Muscle of arm (tissue), 12 donors: ENCODE data around the gene UBE2N. TPM values are rescaled to one million over a fixed set of nuclear protein-coding genes. Genes with fewer than 3 reads are reported as not detected.
A peak's percentile ranks its signal among the peaks of the same experiment; 100 is the strongest.
"Not testable (repeated sequence)": the region's sequence is repeated elsewhere in the genome, so short reads cannot be mapped to it uniquely, and the experiment has no call there.

Experiments used
- DNase-seq: peaks from one replicate; pipeline ENCODE4 v3.0.0-alpha.2; 2013
- polyA plus RNA-seq, 12 donors: library from polyadenylated mRNA; unstranded; fragments of 120-200 nt; gene quantifications; one replicate each; pipeline ENCODE4 v1.2.1, GENCODE V29; 2013; ENCODE audit not compliant: insufficient read length in 12 of 12

The UBE2N gene
- polyA plus RNA-seq, 12 donors = 84.9 to 128 (median 106) TPM; not detected in 1

DNA sequence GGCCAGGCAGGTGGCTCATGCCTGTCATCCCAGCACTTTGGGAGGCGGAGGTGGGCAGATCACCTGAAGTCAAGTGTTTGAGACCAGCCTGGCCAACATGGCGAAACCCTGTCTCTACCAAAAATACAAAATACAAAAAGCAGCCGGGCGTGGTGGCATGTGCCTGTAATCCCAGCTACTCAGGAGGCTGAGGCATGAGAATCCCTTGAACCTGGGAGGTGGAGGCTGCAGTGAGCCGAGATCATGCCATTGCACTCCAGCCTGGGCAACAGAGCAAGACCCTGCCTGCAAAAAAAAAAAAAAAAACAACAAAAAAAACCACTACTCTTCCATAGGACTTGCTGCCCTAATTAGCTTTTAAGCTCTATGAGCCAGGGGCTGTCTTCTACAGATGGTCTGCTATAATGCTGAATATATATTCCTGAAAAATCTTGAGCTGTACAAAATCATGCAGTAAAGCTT, 59.7 kb downstream of the UBE2N start:
- not testable (repeated sequence) for DNase-seq

DNA sequence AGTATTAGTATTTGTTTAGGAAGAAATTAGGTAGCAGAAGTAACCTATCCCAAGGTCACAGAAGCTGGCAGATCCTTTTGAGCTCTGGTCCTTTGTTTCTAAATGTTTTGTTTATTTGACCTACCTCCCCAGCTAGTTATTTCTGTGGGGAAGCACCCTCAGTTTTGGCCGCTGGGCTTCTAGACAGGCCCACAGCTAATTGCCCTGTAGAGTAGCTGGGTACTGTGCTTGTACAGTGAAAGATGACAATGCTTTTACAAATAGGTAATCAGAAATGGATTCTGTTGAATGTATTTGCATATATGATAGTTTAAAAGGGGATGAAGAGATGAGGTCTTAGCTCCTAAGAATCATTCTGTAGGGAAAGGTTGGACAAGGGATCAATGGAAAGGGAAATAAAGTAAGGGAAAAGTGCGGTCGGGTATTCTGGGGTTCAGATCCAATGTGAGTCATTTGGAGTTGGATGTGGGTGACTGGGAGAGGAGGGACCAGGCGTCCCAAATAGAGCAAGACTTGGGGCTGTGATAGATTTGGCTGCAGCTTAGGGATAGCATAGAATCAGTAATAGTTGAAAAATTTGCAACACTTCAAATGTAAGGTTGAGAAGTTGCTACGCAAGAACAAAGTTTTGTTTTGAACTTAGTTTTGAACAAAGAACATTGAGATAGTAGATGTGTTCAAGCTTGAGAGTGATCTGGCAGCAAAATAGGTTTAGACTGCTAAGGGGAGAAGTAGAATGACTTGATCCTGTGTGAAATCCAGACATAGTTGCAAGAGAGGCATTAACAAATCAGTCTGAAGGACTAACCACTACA, 60.4 kb downstream of the UBE2N start:
- no peak for DNase-seq

DNA sequence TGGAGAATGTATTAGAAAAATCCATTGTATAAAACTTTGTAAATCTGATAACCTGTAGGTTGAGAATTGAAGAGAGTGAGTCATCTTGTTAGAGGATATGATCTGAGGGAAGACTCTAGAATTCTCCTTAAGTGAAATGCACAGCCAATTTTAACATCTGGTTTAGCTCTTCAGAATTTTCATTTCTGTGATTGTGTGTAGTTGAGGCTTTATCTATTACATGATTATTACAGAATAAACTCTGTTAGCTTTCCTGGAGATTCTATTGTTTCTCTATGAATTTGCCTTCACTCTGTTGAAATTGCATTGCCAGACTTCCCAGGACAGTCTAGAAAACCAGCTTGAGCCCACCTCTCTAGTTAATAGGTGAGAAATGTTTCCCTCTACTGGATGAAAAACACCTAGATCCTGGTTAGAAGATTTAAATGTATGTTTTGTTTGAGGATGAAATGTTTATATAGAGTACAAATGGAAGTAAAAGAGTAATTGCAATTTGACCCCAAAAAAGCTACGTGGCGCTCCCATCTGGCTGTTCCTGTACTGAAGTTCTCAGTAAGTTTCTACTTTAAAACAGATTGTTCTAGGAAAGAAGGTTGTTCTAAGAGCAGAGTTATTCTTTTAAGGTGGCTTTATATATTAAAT, 61.1 kb downstream of the UBE2N start:
- DNase-seq = peak; percentile 47

GRCh38 chr12:93379981-93380361, 61.8 kb downstream of the UBE2N start:
- DNase-seq = peak; percentile 46

DNA sequence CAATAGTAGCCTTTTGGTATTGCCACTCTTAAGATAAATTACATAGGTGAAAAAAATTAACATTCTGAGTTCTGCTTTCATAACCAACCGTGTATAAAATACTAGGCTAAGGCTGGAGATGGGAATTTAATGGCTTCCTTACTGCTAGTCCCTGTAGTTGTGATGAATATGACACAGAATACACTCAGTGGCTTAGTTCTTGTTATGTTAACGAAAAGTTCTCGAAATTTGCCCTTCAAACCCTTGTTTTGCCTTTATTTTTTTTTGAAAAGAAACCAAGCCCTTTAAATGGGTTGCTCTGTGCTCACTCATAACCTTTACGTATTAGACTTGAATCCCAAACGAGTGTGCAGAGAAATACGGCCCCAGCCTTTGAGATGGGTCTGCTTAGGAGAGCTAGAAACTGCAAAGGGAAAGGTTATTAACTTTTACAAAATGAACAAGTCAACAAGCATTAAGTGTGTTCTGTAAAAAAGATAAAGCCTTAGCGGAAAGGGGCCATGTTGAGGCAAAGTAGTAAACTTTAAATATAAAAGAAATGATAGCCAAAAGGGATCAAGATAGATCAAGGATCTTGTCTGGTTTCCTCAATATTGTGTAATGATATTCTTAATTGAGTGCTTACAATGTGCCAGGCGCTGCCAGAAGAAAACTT, 62.3 kb downstream of the UBE2N start:
- peak; percentile 51 for DNase-seq

GRCh38 chr12:93378998-93379325, 62.8 kb downstream of the UBE2N start:
- no peak for DNase-seq

DNA sequence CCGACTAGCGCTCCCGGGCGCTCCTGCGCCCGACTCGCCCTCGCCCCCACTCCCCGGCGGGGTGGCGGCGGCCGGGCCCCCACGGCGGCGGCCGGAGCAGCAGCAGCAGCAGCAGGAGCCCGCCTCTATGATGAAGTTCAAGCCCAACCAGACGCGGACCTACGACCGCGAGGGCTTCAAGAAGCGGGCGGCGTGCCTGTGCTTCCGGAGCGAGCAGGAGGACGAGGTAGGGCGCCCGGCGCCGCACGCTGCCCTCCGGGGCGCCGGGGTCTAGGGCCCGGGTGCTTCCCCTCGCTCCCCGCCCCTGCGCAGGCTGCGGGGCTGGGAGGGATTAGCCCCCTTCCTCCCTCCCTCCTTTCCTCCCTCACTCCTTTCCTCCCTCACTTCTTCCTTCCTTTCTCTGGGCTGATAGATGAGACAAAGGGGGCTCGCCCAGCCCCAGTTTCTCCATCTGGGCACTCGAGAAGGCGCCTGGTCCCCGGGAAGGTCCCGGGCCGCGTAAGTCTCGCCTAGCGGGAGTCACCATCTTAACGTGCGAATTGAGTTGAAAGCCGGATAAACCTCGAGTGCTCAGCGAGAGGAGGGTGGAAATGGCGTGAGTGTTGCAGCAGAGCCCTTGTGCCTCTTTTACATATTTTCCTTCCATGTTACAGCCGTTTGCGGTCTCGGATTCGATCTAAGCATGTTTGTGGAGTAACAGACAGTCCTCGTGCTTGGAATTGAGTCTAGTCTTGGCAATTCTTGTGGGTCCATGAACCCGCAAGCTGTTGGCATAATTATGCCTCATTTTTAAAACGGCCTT, 63.4 kb downstream of the UBE2N start:
- peak; percentile 77 for DNase-seq

- peak; percentile 98 for DNase-seq
Observed at GRCh38 chr12:93377252-93378195, 64.2 kb downstream of the UBE2N start, which contains the start of gene NUDT4. Gene NUDT4, plus strand, starts transcription at chr12:93377925. Its CDS starts 398 bp downstream, at chr12:93378323.

DNA sequence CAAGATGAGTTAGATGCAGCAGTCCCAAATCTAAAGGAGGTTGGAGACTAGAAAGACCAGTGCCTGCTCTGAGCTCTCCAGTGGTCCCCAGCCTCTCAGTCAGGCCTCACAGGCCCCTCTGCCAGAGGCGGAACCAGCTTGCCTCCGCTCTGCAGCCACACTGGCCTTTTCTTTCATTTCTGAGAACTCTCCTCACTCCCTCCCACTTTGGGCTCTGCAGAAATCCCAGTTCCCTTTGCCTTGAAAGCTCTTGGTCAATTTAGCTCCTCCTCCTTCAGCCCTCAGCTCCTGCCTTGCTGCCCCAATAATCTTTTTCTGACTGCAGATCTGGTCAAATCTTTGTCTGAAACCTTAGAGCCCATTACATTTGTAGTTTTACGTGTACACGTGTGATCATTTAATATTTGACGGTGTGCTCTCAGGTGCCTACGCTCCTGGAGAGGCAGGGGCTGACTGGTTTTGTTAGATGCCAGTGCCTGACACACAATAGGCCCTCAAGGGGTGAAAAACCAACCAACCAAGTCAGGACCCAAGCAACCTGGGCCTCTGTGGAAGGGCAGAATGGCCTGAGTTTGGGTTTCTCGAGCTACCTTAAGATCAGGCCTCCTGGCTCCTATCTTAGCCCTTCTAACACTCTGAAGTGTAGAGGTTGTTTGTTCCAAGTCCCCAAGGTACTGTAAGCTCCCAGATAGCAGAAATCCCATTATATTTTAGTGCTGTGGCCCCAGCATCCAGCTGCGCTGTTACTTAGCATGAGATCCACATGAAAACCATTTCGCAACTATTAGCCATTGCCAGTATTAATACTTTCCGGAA, 65.1 kb downstream of the UBE2N start:
- DNase-seq = peak; percentile 20

DNA sequence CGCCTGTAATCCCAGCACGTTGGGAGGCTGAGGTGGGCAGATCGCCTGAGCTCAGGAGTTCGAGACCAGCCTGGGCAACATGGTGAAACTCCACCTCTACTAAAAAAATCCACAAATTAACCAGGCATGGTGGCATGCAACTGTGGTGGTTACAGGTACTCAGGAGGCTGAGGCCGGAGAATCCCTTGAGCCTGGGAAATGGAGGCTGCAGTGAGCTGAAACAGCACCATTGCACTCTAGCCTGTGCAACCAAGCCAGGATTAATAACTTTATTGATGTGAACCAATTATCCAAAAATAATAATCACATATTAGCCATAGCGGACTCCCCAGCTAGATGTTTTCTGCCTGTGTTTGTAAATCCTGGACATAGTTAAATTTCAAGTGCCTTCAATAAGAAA, 65.8 kb downstream of the UBE2N start:
- DNase-seq = no peak

GRCh38 chr12:93373961-93374656, 67.6 kb downstream of the UBE2N start:
- no peak for DNase-seq

- DNase-seq = no peak
Observed at GRCh38 chr12:93370947-93371346, 70.8 kb downstream of the UBE2N start.

DNA sequence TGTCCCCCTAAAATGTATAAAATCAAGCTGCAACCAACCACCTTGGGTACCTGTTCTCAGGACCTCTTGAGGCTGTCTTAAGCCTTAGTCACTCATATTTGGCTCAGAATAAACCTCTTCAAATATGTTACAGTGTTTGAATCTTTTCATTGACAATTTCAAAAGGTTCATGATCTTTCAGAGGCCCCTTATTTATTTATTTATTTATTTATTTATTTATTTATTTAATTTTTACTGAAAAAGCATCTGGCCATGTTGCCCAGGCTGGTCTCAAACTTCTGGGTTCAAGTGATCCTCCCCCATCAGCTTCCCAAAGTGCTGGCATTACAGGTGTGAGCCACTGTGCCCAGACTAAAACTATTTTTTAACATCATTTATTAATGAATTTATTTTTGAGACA, 72.2 kb downstream of the UBE2N start:
- DNase-seq = no peak

DNA sequence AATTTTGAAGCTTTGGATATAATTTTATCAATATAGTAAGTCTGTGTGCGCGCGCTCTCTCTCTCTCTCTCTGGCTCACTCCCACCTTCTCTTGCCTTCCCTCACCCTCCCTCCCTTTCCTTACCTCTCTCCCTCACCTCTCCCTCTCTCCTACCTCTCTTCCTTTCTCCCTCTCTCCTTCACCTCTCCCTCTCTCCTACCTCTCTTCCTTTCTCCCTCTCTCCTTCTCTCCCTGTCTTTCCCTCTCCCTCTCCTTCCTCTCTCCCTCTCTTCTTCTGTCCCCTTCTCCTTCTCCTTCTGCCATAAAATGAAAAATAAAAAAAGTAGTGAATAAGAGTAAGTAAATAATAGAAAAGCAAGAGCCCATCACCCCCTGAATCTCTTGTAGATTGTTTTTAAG, 73.0 kb downstream of the UBE2N start:
- DNase-seq = no peak

DNA sequence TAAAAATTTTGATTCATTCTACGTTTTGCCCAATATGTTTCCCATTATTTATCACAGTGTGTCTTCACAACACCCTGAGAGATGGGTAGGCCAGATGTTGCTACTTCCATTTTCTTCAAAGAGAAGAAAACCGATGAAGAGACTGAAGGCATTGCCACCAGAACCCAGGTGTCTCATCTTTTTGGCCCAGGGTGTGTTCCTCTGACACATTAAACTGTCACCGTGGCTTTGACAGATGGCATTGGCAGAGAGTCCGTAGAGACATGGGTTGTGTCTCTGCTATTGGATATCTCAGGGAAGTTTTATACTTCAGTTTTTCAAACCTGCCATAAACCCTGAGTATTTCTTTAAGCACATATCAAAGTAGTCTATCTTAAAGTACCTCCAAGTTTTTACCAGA, 75.3 kb downstream of the UBE2N start:
- no peak for DNase-seq

DNA sequence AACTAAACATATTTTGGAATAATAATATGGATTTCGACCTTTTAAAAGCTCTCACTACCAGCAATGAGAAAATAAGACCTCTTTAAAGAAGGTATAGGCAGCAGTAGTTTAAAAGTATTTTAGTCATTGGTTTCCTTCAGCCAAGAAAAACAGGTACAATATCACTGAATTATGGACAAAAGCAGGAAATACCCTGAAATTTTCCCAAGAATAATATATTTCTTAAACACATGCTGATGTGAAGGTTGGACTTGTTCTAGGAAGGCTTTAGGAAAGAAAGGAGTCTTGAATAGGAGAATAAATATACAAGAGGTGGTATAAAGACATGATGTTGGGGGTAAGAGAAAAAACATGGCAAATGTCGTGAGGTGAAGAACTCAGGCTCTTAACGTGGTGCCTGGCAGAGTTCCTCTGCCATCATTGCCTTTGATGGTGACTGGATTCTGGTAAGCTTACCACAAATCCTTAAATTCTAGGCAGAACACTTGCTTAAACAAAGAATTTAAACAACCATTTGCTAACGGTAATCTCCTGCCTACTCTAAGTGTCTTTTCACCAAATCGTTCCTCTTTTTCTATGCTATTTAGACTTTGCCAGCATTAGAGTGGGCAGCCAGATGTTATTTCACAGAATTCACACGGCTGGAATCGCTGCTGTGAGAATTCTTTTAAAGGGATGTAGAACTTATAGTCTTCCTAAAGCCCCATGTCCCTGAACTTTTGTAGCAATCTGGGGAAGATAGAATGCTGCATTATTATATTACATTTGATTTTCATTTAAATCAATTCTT, 75.9 kb downstream of the UBE2N start:
- DNase-seq = no peak

- no peak for DNase-seq
Observed at GRCh38 chr12:93363841-93364297, 77.9 kb downstream of the UBE2N start.
